SKM-1 treated with dmso at 0.1 percent for 144 hours (cell line): ENCODE results near the gene UTP18.
A peak's percentile ranks its signal among the peaks of the same experiment; 100 is the strongest.
"Not testable (repeated sequence)": the region's sequence is repeated elsewhere in the genome, so short reads cannot be mapped to it uniquely, and the experiment has no call there.

Source experiments
- DNase-seq: peaks from one replicate; lab custom pipeline; 2025; ENCODE audit not compliant: unreplicated experiment; lab: John Stamatoyannopoulos, UW

The UTP18 gene

DNA sequence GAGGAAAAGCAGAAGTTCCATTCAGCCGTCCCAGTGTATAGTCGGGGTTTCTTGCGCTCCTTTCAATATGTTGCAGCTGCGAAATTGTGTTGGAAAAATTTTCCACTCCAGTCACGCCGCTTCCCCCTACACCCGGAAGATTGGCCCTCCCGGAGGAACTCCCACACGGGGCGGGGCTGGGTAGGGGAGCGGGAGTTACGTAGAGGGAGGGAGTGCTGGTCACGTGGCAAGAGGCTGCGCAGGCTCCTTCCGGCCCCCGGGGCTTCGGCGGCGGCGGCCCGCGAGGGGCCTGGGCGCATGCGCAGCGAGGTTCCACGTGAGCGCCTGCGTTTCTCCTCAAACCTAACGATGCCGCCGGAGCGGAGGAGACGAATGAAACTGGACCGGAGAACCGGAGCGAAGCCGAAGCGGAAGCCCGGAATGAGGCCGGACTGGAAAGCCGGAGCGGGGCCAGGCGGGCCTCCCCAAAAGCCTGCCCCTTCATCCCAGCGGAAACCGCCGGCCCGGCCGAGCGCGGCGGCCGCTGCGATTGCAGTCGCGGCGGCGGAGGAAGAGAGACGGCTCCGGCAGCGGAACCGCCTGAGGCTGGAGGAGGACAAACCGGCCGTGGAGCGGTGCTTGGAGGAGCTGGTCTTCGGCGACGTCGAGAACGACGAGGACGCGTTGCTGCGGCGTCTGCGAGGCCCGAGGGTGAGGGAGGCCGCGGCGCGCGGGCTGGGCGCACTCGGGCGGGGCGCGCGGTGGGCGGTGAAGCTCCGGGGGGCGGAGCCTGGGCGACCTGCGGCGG is at the start of gene UTP18:
Gene UTP18, plus strand, starts transcription at position 310 of the 787 bp plus-strand sequence. Its CDS starts 39 bp downstream, at position 349.
- DNase-seq: peak; percentile 94

DNA sequence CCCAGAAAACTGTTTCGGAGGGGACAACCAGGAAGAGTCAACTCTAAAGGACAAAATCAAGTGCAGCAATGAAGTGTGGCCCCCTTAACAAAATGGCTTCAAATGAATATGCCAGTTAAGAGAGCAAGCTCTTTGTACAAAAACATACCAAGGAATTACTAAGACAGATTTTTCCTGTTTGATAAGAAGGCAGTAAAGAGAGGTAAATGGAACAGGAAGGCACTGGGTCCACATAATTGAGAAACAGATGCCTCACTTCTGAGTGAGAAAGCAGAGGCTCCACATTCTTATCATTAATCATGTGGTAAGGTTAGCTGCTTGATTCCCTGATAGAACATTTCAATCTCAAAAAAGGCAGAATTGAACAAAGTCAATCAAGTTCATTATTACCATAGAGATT is 45.4 kb upstream of the UTP18 start:
- DNase-seq: no peak

DNA sequence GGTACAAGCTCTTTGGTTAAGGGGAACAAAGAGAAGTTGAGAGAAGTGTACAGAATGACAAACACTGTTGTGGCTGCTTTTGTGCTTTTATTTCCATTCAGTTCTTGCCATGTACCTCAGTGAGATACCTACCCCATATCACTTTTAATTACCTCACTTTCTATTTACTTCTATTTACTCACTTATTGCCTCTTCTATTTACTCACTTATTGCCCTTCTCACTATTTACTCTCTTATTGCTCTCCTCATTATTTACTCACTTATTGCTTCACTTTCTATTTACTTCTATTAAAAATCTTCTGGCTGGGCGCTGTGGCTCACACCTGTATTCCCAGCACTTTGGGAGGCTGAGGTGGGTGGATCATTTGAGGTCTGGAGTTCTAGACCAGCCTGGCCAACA is 42.4 kb upstream of the UTP18 start:
- DNase-seq: no peak

DNA sequence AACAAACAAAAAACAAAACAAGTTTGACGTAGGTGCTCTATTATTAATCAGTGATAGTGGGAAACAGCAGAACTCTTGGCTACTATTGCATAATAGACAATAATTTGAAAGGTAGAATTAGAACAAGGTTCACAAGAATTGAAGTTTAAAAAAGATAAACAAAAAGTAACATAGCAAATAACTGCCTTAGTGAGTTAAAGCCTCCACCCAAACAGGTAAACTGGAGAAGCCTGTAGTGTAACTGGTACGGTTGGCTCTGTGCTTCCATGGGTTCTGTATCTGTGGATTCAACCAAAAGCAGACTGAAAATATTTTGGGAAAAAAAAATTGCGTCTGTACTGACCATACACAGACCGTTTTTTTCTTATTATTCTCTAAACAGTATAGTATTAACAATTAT is 39.0 kb upstream of the UTP18 start:
- no peak for DNase-seq

DNA sequence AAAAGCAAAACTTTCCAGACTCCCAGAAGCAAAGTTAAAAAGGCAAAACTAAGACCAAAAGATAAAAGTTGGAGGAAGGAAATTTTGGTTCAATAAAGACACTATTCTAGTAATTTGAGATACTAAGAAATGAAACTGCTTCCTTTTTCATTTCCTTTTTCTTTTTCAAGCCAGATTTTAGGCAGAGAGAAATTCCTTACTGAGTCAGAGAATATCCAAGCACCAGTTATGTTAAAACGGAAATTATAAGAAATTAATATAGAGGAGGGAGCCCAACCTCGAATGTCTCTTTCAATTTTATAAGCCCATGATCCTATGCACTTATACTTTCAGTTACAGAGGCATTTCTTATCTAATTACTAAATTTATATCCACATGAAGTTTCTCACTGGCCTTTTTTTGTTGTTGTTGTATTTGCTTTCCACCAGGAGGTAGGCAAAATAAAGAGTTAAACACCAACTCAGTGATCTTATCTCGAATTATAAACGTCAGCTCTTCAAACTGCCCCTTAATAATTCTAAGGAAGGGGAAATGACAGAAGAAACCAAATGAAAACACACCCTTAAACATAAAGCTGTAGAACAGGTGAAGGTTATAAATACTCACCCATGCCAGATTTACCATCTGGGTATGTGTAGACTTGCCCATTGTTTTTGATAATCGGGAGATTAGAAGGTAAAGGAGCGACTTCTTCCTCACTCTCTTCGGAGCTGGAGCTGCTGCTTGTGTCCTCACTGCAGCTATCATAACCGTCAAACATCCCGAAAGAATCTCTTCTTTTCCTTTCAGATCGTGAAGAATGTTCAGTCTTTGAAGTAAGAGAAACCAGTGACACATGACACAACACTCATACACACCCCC is 35.7 kb upstream of the UTP18 start:
- DNase-seq: no peak

DNA sequence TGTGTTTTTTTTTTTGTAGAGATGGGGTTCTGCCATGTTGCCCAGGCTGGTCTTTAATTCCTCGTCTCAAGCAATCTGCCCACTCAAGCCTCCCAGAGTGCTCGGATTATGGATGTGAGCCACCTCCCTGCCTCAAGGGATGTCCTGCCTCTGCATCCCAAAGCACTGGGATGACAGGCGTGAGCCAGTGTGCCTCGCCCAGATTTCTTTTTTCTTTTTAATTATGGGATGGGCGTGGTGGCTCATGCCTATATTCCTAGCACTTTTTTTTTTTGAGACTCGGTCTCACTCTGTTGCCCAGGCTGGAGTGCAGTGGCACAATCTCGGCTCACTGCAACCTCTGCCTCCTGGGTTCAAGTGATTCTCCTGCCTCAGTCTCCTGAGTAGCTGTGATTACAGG is 34.8 kb upstream of the UTP18 start:
- not testable (repeated sequence) for DNase-seq

- DNase-seq: no peak
These were observed 32.2 kb upstream of the UTP18 start for GRCh38 chr17:51228161-51228560.

DNA sequence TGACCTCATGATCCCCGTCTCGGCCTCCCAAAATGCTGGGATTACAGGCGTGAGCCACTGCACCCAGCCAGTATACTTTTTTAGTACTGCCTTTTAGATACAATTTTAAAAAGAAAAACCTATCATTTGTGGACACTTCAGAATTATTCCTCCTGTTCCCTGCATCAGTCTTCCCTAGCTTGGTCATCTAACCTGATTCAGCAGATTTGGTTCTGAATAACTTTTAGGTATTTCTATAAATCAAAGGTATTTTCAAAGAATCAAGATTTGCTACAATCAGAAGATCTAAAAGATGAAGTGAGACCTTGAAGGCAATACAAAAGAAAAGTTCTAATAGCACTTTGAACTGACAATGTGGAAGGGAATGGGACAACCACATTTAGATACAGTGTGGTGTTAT is 30.5 kb upstream of the UTP18 start:
- no peak for DNase-seq

- DNase-seq: no peak
These were observed 30.0 kb upstream of the UTP18 start for GRCh38 chr17:51230306-51230705.

GRCh38 chr17:51231999-51232398 is 28.3 kb upstream of the UTP18 start:
- no peak for DNase-seq

DNA sequence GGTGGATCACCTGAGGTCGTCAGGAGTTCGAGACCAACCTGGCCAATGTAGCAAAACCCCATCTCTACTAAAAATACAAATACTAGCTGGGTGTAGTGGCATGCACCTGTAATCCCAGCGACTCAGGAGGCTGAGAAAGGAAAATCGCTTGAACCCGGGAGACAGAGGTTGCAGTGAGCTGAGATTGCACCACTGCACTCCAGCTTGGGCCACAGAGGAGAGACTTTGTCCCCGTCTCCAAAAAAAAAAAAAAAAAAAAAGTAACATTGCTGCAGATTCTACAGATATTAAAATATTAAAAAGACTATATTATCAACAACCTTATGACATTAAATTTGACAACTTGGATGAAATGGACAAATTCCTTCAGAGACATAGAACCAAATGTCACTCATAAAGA is 26.2 kb upstream of the UTP18 start:
- no peak for DNase-seq

- DNase-seq: no peak
These were observed 22.0 kb upstream of the UTP18 start for GRCh38 chr17:51238255-51238887.

DNA sequence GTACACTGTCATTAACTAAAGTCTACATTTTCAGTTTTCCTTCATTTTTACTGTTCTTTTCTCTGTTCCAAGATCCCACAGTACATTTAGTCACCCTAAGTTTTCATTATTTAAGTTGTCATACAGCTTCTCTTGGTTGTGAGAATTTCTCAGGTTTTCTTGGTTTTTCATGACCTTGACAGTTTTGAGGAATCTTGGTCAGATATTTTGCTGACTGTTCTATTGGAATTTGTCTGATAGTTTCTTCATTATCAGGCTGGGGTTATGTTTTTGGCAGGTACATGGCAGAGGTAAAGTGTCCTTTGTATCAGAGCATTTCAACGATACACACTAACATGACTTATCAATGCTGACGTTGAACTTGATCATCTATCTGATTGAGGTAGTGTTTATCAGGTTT is 20.1 kb upstream of the UTP18 start:
- no peak for DNase-seq

GRCh38 chr17:51244041-51244440 is 16.3 kb upstream of the UTP18 start:
- no peak for DNase-seq

DNA sequence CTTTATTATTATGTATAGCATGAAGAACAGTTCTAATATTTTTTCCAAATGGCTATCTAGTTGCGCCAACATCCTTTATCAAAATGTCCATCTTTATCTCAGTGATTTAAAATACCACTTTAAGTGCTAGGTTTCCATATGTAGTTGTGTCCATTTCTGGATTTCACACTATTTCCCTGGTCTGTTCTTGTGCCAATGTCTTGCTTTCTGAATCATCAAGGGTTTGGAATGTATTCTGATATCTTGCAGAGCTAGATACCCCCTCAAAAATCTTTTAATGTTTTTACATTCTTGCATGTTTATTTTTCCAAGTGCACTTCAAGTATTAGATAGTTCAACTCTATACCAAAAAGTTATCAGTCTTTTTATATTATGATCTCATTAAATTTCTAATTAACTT is 14.8 kb upstream of the UTP18 start:
- DNase-seq: no peak

GRCh38 chr17:51250314-51250840 is 10.0 kb upstream of the UTP18 start:
- DNase-seq: no peak

- DNase-seq: no peak
These were observed 9.3 kb upstream of the UTP18 start for GRCh38 chr17:51251010-51251409.

GRCh38 chr17:51255673-51256072 is 4.7 kb upstream of the UTP18 start:
- DNase-seq: no peak

DNA sequence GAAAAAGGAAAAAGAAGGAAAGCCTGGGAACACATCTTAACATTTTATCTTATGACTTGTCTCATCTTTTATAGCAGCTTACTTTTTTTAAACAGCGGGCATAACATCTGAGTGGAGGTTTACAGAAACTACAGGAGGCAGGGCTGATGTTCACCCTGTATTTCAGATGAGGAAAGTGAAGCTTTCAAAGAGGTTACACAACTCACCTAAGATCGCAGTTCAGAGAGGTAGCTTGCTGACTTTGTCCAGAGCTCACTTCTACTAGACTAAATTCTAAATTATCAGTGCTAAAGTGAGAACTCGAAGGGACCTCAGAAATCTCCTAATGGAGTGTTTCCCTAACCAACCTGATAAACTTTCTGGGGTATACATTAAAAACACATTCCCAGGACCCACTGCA is 4.2 kb upstream of the UTP18 start:
- DNase-seq: no peak

DNA sequence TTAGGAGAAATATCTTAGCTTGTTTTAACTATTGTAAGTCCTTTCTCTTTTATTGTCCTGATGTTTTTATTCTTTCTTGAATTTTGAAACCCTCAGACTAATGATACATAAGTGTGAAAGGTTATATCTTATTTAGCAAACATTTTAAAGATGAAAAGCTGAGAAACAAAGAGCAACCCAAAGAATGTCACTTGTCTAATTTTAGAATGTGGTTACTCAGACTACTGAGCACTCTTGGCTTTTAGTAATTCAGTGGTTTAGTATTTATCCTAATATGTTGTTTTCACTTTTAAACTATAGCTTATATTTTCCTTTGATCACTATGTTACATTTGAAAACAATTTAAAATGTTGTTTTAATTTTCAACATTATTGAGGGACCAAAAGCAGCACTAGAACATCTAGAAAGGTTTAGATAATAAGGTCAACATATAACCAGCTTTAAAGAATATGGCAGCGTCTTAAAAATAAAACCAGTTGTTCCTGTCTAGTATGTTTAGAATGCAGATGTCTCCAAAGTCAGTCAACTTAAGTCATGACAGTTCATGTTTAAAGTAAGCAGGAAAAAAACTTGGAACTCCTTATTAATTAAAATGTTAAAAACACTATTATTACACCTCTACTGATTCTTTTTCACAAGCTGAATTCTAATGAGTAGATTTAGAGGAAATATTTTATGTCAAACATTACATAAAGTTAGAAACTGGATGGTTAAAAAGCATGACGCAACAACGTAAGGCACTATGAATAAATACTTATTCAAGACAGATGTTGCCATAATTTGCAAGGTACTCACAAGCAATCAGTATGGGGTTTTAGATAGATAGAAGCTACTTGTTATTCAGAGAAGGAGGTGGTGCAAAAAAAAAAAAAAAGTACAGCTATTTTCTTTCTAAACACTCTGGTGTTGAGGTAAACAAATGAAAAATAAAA is 2.9 kb upstream of the UTP18 start:
- no peak for DNase-seq
